ENCODE results near the gene GALNT18.

GALNT18 gene

DNA sequence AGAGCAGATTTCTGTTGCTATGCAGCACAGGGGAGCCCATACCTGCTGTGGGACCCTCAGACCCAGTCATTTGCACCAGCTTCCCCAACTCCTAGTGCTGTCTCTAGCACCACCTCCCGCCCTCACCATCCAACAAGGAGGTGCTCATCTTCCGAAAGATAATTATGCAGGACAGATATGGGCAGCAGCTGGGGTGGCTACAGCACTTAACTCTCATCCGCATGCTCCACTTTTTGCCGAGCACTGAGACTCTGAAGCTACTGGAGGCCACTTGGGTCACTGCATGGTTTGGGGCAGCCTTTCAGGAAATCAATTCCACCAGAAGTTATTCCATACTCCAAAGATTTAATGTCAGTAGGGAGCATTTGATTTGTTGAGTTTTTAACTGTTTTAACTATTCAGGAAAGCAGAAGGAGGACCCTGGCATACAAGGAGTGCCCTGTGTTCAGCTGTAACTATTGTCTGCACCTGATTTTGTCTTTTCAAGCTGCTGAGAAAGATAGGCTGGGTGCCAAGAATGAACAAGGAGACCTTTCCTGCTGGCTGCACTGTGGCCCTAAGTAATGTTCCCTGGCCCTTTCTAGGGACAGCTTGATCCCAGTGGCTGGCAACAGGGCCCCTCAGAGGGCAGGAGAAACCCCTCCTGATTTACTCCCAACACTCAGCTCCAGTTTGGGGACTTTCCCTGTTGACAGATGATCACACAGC, 201.5 kb downstream of the GALNT18 start:
- in situ Hi-C loops (cut with HindIII; ENCODE audit: low sequenced_read_pairs), result no loop called here

GRCh38 chr11:11419747-11420146, 202.1 kb downstream of the GALNT18 start:
- in situ Hi-C loops (cut with HindIII; ENCODE audit: low sequenced_read_pairs), result no loop called here

- in situ Hi-C loops (cut with HindIII; ENCODE audit: low sequenced_read_pairs), result no loop called here
Observed at GRCh38 chr11:11416917-11417316, 204.9 kb downstream of the GALNT18 start.

DNA sequence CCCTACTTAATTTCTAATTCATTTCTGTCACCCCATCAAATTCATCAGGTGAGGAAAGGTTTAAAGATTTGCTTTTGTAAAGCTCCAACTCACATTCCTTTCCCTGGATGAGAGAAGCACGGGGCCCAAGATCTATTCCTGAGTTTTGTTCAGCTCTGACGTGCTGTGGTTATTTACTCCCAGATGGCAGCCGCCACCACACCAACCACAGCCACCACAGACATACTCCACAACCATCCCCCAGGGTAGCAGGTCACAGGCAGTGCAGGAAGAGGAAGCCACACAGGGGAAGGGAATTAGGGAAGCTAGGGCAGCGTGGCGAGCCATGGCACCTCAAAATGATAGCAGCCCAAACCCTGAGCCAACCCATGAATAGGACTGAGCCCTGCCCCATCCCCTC, 205.3 kb downstream of the GALNT18 start:
- in situ Hi-C loops (cut with HindIII; ENCODE audit: low sequenced_read_pairs), result no loop called here

DNA sequence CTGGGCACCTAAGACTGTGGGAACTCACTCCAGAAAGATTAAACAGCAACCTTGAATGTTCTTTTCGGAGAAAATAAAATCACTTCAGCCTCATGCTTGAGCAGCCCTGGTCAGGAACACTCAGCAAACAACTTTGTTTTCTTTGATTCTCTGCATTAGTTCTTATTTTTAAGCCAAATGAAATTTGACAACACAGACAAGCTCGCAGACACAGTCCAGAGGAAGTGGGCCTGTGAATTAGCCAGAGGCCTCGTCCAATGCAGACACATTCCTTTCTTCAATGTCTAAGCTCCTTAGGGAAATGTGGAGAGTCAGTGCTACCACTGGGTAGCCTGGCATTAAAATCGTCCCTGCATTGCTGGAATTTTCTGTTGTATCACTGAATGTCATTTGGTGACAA, 205.9 kb downstream of the GALNT18 start:
- in situ Hi-C loops (cut with HindIII; ENCODE audit: low sequenced_read_pairs), result no loop called here

DNA sequence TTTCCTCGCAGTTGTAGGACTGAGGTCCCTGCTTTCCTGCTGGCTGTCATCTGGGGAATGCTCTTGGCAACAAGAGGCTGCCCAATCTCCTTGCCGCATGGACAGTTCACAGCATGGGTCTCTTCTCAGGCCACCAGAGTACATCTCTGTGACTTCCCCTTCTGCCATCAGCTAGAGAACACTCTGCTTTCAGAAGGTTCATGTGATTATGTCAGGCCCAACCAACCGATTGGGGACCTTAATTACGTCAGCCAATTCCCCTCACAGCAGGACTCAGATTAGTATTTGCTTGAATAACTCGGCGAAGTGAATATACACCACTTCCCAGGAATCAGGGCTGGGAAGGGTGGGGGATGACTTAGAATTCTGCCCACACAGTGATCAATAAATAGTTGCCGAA, 206.8 kb downstream of the GALNT18 start:
- in situ Hi-C loops (cut with HindIII; ENCODE audit: low sequenced_read_pairs), result no loop called here

DNA sequence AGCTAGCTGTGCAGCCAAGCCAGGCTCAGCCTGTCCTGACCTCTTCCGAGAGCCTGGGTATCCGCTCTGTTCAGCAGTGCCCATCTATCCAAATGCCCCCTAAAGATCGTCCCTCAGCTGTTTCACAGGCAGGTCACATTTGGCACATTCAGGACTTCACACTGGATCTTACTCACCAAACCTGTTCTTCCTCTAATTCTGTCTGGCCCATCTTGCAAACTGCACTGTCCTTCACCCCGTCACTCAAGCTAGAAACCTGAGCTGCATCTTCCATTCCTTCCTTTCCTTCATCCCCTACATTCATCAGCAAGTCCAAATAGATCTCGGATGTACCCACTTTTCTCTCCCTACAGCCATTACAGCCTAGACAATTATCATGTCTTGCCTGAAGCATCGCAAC, 208.0 kb downstream of the GALNT18 start:
- in situ Hi-C loops (cut with HindIII; ENCODE audit: low sequenced_read_pairs), result no loop called here

GRCh38 chr11:11411401-11411985, 210.3 kb downstream of the GALNT18 start:
- in situ Hi-C loops (cut with HindIII; ENCODE audit: low sequenced_read_pairs), result no loop called here

DNA sequence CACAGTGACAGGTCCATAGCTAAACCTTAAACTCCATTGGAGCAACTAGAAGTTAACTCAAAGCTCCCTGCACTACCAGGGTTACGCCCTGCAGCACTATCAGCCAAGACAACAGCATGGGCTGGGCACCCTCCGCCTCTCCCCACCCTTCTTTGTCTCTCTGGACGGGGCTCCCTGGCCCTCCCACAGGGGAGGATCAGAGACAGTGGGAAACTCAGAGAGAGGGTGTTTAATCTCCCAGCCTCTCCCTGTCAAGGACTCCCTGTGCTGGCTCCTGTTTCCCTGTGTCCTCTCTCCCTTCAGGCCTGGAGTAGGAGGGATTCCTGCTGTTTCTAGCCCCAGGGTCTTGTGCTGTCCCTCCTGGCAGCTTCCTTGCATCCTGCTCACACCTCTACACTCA, 211.9 kb downstream of the GALNT18 start:
- in situ Hi-C loops (cut with HindIII; ENCODE audit: low sequenced_read_pairs), result no loop called here

DNA sequence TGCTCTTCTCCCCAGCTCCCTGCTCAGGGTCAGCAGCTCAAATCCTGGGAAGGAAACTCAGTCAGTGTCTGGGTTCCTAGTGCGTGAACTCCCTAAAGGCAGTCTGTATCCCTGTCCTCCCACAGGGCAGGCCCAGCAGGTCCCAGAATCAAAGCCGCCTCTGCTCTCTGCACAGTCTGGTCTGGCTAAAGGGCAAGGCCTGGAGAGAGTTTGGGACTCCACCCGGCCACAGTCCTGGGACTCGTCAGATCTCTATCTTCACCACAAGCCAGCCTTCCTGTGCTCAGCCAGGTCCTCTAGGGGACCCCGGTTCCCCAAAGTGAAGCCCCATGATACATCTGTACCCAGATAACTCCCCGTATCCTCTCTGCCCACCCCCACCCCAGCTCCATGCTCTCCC, 212.6 kb downstream of the GALNT18 start:
- in situ Hi-C loops (cut with HindIII; ENCODE audit: low sequenced_read_pairs), result no loop called here

DNA sequence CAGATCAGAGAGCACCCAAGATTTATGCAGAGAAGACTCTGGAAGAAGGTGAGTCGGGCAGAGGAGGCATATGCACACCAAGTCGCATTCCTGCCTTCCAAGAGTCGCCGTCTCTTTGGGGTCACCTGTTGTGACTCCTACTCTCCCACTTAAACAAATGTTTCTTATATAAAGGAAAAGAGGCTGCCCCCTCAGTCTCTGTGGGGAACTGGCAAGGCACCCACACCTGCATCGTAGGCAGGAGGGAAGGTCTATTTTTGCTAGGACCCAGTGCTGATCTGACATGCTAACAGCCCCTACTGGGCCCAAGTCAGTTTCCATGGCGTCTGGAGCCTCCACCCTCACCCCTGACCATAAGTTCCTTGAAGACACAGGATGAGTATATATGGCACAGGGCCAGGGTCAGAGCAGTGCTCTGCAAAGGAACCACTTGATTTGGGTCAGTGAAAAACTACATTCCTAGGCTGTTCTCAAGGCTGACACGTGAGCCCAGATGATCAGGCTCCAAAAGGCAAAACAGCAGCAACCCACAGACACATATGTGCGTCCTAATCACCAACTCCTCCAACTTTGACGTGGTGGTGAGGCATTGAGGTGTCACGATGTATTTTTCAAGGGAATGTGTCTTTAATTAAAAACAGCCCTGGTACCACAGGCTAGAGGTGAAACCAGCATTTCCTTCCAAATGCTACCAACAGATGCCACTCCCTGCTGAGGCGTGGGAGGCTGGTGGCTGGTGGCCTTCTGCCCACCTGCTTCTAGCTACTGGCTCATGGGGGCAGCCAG, 213.2 kb downstream of the GALNT18 start:
- in situ Hi-C loops (cut with HindIII; ENCODE audit: low sequenced_read_pairs), result no loop called here

GRCh38 chr11:11407763-11408084, 214.1 kb downstream of the GALNT18 start:
- in situ Hi-C loops (cut with HindIII; ENCODE audit: low sequenced_read_pairs), result no loop called here

- in situ Hi-C loops (cut with HindIII; ENCODE audit: low sequenced_read_pairs), result no loop called here
Observed at GRCh38 chr11:11407065-11407762, 214.6 kb downstream of the GALNT18 start.

DNA sequence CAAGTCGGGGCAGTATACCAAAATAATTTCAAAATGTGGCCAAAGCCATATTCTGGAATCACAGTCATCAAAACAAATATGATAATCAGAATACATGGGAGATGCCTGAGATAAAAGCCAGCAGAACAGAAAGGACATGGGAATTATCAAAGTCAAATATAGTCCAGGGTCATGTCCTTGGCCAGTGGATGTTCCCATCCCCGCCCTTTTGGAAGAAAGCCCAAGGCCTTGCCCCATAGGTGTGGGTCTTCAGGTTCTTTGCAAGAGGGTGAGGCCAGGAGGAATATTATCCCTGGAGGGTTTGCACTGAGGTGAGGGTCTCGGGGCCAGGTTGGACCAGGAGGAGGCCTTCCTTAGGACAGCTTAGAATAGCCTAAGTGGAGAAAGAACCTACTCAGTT, 215.2 kb downstream of the GALNT18 start:
- in situ Hi-C loops (cut with HindIII; ENCODE audit: low sequenced_read_pairs), result no loop called here

- in situ Hi-C loops (cut with HindIII; ENCODE audit: low sequenced_read_pairs), result no loop called here
Observed at GRCh38 chr11:11403763-11404725, 217.8 kb downstream of the GALNT18 start.

- in situ Hi-C loops (cut with HindIII; ENCODE audit: low sequenced_read_pairs), result no loop called here
Observed at GRCh38 chr11:11401960-11402535, 219.8 kb downstream of the GALNT18 start.

DNA sequence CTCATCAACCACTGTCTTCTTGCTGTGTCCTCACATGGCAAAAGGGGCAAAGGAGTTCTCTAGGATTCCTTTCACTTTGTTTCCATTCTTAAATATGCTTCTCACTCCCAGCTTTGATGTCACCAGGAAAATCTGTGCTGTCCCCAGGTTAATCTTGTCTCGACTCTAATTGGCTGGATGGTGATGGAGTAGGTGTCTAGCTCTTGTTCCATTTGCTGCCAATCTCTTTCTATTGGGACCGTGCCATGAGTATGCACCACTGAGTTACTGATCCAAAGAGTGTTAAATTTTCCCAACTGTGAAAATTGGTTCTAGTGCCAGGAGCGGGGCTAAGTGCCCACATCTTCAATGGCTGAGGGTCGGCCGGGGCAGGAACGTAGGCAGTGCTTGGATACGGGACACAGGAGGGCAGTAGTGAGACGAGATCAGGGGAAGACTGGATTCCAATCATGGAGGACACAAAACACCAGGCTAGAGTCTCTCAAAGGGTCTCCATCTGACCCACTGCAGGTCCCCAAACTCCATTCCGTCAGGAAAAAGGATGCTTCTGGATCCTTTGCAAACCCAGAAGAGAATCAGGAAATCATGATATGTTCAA, 221.1 kb downstream of the GALNT18 start:
- in situ Hi-C loops (cut with HindIII; ENCODE audit: low sequenced_read_pairs), result no loop called here

DNA sequence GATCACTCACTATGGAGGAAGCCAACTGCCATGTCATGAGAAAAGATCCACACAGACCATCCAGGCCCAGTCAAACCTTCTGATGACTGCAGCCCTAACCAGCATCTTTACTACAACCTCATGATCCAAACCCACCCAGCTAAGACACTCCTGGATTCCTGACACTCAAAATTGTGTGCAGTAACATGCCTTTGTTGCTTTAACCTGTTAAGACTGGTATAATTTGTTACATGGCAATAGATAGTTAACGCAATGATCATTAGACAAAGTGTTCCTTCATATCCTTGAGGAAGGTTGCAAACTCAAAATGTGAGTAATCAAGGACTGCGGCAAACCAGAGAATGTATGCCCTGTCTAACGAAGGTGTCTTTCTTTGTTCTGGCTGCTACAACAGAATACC, 221.7 kb downstream of the GALNT18 start:
- in situ Hi-C loops (cut with HindIII; ENCODE audit: low sequenced_read_pairs), result no loop called here

DNA sequence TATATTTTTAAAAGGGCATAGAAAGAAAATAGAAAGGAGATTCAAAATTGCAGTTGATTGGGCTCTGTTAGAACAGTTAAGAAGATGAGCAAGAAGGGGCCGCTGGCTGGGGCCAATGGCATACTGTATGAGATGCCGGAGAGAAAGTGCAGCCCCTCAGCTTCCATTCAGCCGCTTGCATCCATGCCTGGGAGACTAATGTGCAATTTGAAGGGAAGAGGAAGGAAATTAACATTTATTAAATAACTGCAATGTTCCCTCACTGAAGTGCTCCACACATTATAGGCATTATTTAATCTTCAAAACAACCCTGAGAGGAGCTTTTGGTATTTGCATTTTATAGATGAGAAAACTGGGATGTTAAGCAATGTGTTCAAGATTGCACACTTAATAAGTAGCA, 224.0 kb downstream of the GALNT18 start:
- in situ Hi-C loops (cut with HindIII; ENCODE audit: low sequenced_read_pairs), result no loop called here

DNA sequence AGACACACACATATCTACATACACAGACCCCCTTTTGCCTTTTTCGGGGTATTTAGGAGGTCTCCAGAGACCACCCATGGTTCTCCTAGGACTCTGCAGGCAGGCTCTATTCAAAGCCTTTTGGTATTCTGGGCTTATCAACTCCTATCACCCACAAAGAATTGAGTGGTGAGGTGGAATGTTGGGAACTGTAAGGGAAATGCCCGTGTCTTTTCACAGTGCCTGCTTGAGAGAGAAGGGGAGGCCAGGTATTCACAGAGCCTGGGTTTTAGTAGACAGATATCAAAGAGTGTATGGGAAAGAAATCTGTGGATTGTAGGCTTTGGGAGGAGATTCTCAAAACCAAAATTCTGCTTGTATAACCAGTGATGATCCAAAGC, 224.8 kb downstream of the GALNT18 start:
- in situ Hi-C loops (cut with HindIII; ENCODE audit: low sequenced_read_pairs), result no loop called here

Data from endothelial cell of hepatic sinusoid (primary cell).